Stimulated activated CD4-positive, alpha-beta T cell treated with anti-CD3 and anti-CD28 coated beads, TNF-alpha, amount 100 ng/mL, for 4 hours (primary cell): ENCODE measurements around the gene ZNF280D.

Source experiments
- DNase-seq, 3 experiments: peaks; one replicate each; pipeline ENCODE4 v3.0.0-alpha.2; 2020; ENCODE audit warnings: low read depth in 3 of 3

ZNF280D gene

GRCh38 chr15:56631765-56632164, 101.5 kb downstream of the ZNF280D start:
- DNase-seq, result no peak

GRCh38 chr15:56628893-56629532, 104.3 kb downstream of the ZNF280D start:
- DNase-seq, result no peak

- DNase-seq, result no peak
Measured at GRCh38 chr15:56619887-56620286, 113.4 kb downstream of the ZNF280D start.

DNA sequence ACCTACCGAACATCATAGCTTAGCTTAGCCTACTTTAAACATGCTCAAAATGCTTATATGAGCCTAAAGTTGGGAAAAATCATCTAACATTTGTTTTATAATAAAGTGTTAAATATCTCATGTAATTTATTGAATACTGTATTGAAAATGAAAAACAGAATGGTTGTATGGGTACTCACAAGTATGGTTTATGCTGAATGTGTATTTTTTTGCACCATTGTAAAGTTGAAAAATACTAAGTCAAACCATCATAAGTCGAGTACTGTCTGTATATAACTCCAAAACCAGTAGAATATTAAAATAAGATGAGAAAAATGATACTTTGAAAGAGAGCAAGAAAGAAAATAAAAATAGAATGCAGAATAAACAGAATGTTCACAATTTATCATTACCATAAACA, 115.7 kb downstream of the ZNF280D start:
- no peak for DNase-seq

GRCh38 chr15:56616551-56616950, 116.8 kb downstream of the ZNF280D start:
- DNase-seq, result no peak

DNA sequence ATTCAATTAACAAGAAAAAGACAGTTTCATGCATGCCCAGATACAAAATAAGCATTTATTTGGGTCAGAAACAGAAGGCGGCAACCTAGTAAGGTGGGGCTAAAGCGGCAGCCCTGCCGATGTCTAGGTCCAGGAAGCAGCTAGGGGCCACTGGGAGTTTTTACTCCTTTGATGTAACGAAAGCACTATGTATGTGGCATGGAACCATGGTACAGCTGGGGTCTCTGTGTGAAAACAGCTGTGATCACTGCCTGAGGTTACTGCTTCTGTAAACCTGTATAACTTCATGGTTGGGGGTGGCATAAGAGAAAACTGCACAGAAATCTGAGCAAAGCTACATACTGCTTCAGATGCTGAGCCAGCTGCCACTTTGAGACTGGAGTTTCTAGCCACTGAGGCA, 119.5 kb downstream of the ZNF280D start:
- no peak for DNase-seq

DNA sequence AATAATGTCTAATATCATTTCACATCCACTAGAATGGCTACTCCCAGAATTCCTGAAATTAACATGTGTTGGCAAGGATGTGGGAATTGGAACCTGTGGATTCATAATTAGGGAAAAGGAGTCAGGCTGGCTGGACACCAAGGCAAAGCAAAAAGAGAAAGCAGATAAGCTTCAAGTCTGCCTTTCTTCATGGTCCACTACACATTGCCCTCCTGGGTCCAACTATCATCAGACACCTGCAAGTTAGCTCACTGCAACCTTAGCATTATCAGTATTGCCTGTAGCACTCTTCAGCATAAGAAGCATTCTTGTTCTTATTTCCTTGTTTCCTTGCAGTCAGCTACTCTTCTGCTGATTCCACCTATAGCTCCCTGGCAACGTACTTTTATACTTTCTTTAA, 124.3 kb downstream of the ZNF280D start:
- DNase-seq, result no peak

- no peak for DNase-seq
Measured at GRCh38 chr15:56608140-56608778, 125.0 kb downstream of the ZNF280D start.

DNA sequence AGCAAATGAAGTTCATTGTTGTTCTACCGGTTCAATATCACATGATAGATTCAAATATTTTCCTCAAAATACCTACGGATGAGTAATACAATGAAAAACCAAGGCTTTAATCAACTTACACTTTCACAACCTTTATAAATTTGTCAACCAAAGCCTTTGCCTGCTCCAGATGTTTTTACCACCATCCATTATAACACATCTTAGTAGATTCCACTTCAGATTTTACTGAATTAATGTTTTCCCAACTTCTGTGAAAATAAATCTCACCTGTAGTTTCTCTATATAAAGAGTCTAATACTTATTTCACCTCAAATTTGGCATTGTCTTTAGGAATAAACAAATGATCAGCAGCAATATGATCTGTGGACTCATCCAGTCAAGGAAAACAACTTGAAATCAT, 131.1 kb downstream of the ZNF280D start:
- DNase-seq, result no peak

- no peak for DNase-seq
Measured at GRCh38 chr15:56600380-56600779, 132.9 kb downstream of the ZNF280D start.

DNA sequence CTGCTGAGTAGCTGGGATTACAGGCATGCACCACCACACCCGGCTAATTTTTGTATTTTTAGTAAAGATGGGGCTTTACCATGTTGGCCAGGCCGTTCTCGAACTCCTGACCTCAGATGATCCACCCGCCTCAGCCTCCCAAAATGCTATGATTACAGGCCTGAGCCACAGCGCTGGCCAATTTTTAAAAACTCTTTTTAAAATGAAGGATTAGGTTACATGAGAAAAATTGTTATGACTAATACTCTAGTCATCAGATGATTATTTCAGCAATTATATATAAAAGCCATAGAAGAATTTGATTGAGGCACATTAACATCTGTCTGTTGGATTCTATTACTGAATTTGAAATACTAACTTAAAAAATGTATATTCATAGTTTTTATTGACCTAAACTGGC, 134.3 kb downstream of the ZNF280D start:
- no peak for DNase-seq

- no peak for DNase-seq
Measured at GRCh38 chr15:56587686-56588085, 145.6 kb downstream of the ZNF280D start.

DNA sequence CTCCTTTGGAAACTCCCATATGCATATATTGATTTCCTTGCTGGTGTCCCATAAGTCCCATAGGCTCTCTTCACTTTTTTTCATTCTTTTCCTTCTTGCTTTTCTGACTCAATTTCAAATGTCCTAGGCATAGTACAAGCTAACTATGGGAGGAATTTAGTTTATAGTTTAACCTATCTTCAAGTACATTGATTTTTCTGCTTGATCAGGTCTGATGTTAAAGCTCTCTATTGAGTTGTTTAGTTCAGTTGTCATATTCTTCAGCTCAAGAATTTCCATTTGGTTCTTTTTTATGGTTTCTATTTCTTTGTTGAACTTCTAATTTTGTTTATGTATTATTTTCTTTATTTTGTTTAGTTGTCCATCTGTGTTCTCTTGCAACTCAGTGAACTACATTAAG, 147.1 kb downstream of the ZNF280D start:
- DNase-seq, result no peak

- DNase-seq, result no peak
Measured at GRCh38 chr15:56582785-56583184, 150.5 kb downstream of the ZNF280D start.
